Fibroblast of mammary gland (primary cell): Measurements from ENCODE around the gene MTUS2.

ENCODE experiments used
- DNase-seq: peaks from one replicate; pipeline ENCODE4 v3.0.0-alpha.2; 2010; ENCODE audit warnings: low read depth
- H3K4me3 ChIP-seq: 2 replicates; pipeline ENCODE4 v1.5.1; 2011; ENCODE audit warnings: low read depth, mild to moderate bottlenecking, low read length, moderate library complexity; ENCODE audit not compliant: control insufficient read depth
- CTCF ChIP-seq: conservative IDR thresholded peaks from 2 replicates; pipeline ENCODE4 v1.5.1; 2011; ENCODE audit warnings: low read depth, low read length, inconsistent platforms; ENCODE audit not compliant: control insufficient read depth, insufficient read depth

Gene MTUS2

DNA sequence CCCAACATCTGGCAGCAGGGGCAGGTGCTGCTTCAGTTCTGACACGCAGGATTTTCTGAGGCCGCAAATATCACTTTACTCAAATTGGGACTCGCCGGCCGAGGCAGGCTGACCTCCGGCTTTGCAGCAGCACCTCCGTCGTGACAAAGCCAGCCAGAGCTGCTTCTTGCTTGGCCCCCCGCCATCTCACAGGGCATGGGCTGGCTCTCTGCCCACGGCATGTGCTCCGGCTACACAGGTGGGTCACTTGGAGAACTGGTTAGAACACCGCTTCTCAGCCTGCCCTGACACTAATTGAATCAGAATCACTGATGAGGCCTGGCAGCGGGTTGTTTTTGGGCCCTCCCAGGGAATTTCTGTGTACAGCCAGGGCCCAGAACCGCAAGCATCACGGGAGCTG is 663.1 kb downstream of the MTUS2 start:
- no peak for TF ChIP-seq CTCF
- no peak for DNase-seq
- H3K4me3 ChIP-seq, result no peak overlapping the region

GRCh38 chr13:29483623-29484022 is 663.5 kb downstream of the MTUS2 start:
- TF ChIP-seq CTCF, result no peak

DNA sequence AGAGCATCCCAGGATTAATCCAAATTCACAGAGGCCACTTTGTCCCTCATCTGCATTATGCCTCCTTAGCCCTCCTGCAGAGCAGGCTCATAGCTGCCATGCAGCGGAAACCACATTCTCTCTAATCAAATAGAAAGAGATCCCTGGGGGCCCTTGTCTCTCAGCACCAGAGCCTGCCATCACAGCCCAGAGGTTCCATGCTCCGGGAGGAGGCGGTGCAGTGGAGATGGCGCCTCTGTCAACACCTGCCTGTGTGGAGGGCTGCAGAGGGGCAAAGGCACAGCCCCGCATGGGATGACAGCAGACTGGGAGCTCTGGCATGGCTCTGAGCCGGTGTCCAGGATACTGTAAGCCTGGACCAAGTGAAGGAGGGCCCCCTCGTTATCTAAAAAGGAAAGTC is 664.1 kb downstream of the MTUS2 start:
- H3K4me3 ChIP-seq, result no peak overlapping the region
- no peak for TF ChIP-seq CTCF
- DNase-seq, result no peak

More at GRCh38 chr13:29483623-29484022, 663.5 kb downstream of the MTUS2 start:
- no peak overlapping the region for H3K4me3 ChIP-seq
- DNase-seq, result no peak

DNA sequence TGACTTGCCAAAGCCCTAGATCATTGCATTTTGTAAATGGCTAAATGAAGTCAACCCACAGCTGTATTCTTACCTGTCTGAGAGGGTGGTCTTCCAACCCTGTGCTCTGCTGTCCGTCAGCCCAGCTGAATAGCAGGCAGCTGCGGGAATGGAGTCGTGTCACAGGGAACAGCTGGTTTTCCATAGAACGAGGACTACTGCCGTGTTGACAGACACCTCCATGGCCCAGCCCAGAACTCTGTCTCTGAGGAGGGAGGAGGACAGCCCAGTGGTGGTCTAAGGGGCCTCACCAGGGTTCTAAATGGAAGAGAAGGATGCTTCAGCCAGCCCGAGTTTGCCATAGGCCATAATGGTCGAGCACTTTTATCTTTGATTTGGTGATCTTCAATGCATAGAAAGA is 664.7 kb downstream of the MTUS2 start:
- no peak for TF ChIP-seq CTCF
- H3K4me3 ChIP-seq, result no peak overlapping the region
- DNase-seq, result no peak

GRCh38 chr13:29486551-29486950 is 666.4 kb downstream of the MTUS2 start:
- TF ChIP-seq CTCF, result no peak
- DNase-seq, result no peak
- H3K4me3 ChIP-seq, result no peak overlapping the region

DNA sequence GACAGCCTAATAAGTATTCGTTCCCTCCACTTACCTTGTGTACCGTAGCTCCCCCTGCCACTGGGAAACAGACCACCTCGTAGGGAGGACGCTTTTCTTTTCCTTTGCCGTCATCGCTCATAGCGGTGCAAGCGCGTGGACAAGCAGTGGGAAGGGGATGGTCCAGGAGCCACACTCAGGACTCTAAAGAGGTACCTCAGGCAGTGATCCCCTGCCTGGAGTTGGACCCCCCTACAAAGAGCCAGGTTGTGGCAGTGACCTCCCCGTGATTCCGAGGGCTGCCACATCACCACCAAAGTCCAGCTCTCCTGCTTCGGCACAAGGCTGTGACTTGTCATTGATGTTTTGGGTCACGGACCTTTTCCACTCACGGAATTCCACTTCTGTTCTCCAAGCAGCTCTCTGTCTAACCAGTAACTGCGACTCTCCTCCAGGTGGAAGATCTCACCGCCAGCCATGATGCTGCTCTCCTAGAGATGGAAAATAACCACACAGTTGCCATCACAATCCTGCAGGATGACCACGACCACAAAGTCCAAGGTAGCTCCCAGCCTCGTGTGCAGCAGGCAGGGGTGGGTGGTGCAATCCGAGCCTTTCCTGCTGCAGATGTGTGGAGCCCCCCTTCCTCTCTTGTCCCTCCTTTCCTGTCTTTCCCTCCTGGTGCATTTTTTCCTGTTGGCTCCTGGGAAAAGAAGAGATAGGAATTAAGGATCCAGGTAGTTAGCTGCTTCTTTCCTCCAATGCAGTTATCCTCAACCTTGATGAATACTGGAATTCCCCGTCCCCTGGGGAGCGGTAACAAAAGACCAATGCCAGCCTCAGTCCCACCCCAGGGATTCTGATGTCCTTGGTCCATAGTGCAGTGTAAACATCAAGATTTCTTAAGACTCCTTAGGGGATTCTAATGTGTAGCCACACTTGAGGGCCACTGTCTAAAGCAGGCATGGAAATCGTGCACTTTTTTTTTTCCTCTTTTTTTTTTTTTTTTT is 667.6 kb downstream of the MTUS2 start:
- no peak for TF ChIP-seq CTCF
- DNase-seq, result no peak
- no peak overlapping the region for H3K4me3 ChIP-seq
